AML-193 (cell line): ENCODE measurements around the gene CBFB.
A peak's percentile ranks its signal among the peaks of the same experiment; 100 is the strongest.
"Not testable (repeated sequence)": the region's sequence is repeated elsewhere in the genome, so short reads cannot be mapped to it uniquely, and the experiment has no call there.

Source experiments
- DNase-seq, 2 experiments: peaks; one replicate each; lab custom pipeline; 2025; lab: John Stamatoyannopoulos, UW

Gene CBFB

DNA sequence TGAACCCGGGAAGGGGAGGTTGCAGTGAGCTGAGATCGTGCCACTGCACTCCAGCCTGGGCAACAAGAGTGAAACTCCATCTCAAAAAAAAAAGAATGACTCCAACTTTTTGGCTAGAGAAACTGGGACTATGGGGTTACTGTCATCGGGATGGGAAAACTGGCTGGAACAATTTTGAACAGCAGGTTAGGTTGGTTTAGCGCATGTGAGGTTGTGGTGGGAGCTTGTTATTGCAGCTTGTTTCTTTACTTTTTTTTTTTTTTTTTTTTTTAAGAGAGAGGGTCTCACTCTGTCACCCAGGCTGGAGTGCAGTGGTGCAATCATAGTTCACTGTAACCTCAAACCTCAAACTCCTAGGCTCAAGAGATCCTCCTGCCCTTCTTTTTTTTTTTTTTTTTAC, 12.6 kb downstream of the CBFB start:
- DNase-seq, result not testable (repeated sequence)

DNA sequence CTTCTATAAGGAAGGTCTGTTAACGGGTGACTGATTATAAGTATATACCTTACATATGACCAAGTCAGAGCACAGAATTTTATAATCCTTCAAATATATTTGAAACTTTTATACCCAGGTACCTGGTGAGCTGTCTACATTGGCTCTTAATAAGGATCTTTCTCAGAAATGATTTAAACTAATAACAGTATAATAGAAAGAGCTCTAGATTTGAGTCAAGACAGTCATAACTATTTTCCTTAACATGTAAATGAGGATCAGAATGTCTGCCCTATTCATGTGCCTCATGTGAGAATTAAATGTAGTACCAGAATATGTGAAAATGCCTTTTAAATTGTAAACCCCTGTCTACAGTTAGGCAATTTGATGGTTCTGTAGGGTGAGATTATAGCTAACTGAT, 14.5 kb downstream of the CBFB start:
- DNase-seq, result no peak

DNA sequence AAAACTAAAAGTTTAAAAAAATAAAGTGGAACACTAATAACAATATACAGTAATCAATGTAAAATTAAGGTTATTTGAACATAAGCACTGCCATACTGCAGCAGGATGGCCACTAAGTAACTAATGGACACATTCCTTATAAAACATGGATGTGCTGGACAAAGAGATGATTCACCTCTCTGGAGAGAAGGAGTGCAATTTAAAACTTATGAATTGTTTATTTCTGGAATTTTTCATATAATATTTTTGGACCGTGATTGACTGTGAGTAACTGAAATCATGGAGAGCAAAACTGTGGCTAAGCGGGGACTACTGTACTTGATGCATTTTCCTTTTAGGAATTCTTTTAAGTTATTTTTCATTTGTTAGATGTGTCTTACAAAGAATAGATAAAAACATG, 21.8 kb downstream of the CBFB start:
- no peak for DNase-seq

- DNase-seq, result no peak
Measured at GRCh38 chr16:67052399-67052798, 23.4 kb downstream of the CBFB start.

DNA sequence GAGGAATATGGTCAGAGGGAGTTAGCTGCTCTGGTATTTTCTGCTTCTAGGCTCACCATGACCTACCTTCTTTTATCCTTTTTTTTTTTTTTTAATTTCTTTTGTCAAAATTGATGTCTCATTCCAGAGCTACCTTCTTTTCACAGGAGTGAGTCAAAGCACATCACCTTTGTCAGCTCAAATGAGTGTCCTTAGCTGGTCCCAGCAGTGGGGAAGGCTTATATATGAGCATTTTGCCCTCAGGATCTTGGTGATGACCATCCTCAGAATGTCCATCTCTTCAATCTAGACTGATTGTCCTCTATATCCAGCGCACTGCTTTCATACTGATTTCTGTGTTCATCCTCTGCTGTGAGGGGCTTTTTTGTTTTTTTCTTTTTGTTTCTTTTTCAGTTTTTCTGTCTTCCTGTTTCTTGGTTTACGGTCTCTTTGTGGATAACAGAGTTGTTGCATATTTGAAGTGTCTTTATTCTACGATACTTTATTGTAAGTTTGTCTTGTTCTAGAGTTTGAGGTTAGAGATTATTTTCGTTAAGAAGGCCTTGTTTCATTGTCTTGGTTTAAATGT, 24.9 kb downstream of the CBFB start:
- no peak for DNase-seq

GRCh38 chr16:67054901-67055300, 26.0 kb downstream of the CBFB start:
- no peak for DNase-seq

GRCh38 chr16:67055712-67056487, 27.0 kb downstream of the CBFB start:
- DNase-seq, result no peak

DNA sequence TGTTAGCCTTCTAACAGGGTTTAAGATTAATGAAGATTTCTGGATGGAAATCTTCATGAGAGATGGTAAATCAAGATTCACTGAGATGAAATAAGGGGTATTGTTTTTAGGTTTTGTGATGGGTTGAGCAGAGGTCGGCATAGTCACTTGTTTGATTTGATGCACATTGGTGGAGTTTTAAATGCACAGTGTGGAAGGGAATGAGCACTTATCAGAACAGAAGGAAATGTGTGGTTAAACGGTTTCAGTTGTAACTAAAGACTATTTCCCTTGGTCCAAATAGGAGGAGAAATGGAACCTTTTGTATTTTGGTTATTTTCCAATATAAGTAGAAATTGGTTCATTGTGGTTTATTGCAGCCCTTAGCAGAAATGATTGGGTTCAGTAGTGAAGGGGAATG, 34.1 kb downstream of the CBFB start:
- DNase-seq, result no peak

DNA sequence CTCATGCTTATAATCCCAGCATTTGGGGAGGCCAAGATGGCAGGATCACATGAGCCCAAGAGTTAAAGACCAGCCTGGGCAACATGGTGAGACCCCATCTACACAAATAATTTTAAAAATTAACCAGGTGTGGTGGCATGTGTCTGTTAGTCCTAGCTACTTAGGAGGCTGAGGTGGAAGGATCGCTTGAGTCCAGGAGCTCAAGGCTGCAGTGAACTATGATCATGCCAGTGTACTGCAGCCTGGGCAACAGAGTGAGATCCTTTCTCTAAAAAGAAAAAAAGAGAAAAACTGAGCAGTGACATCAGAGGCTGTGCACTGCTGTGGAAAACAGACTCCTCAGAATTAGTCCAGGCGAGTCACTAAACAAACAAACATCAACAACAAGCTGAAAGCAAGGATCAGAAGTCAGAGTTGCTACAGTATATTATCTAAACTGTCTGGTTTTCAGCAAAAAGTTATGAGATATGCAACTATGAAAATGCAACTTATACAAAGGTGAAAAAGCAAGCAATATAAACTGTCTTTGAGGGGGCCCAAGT, 39.3 kb downstream of the CBFB start:
- no peak for DNase-seq

GRCh38 chr16:67071476-67072048, 42.6 kb downstream of the CBFB start:
- no peak for DNase-seq

DNA sequence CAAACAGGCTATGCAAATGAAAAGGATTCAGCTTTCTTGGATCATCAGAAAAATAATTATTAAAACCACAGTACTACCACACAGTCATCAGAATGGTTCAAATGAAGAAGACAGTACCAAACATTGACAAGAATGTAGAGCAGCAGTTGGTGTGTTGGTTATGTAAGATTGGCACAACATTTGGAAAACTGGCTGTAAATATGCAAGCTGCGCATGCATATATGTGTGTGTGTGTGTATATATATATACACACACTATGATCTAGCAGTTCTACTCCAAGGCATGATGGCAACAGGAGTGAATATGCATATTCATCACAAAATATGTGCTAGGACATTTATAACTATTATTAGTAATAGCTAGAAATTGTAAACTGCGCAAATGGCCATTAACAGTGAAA, 46.4 kb downstream of the CBFB start:
- no peak for DNase-seq

DNA sequence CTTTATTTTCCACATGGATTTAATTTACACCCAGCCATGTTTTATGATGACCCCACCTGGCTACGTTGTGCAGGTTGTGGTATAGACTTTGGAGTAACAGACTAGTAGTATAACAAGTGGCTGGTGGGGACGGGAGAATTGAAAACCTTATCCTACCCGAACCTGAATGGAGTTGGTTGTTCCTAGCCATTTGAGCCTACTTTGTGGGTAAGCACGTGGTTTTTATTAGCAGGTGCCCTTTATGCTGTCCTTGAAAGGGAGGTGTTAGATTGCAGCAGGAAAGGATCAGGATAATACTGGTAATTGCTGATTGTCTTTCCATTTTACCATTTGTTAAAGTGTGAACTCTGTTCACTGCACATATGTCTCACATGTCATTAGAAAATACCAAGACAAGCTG, 48.9 kb downstream of the CBFB start:
- DNase-seq, result no peak

GRCh38 chr16:67082100-67082499, 53.2 kb downstream of the CBFB start:
- no peak for DNase-seq

GRCh38 chr16:67082891-67083290, 53.9 kb downstream of the CBFB start:
- DNase-seq, result no peak

GRCh38 chr16:67084345-67085028, 55.5 kb downstream of the CBFB start:
- DNase-seq, result peak; percentile 21 to 24

GRCh38 chr16:67086822-67087221, 57.9 kb downstream of the CBFB start:
- DNase-seq, result no peak

DNA sequence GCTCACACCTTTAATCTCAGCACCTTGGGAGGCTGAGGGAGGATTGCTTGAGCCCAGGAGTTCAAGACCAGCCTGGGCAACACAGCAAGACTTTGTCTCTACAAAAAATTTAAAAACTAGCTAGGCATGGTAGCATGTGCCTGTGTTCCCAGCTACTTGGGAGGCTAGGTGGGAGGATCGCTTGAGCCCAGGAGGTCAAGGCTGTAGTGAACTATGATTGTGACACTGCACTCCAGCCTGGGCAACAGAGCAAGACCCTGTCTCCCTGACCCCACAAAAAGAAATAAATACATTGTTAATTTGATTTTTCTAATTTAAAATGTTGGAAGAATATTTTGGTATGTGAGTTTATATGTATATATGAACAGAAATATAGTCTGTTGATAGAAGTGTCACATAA, 58.3 kb downstream of the CBFB start:
- no peak for DNase-seq

DNA sequence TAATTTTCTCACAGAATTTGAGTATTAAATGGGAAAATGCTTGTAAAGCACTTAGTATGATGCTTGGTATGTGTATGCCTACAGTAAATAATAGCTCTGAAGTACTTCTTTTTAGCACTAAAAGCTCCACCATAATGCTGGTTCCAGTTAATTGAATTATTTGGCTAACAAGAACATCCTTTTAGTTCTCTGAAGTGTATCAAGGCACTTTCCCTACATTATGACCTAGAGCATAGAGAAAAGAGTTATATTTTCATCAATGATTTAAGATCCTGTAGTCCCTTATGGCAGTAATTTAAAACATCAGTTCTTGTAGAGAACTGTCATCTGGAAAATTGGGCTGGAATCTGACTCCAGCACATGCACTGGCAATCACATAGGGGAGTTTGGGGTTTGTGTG, 58.9 kb downstream of the CBFB start:
- no peak for DNase-seq

DNA sequence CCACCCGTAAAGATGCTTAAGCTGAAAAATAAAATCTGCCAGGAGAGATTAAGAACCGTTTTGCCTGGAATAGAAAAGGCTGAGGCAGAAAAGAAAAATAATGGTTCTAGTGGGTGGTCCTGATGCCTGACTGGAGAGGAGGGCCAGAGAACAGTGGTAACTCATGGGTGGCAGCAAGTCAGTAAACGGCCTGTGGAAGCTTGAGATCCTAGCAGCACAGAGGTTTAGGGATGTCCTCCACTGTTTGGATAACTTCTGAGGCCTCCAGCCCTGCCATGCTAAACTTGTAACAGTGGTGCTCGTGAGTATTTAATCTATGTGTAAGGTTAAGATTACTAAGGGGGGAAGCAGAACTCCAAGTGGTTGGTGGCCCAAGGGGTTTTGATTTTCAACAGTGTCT, 59.6 kb downstream of the CBFB start:
- DNase-seq, result no peak

DNA sequence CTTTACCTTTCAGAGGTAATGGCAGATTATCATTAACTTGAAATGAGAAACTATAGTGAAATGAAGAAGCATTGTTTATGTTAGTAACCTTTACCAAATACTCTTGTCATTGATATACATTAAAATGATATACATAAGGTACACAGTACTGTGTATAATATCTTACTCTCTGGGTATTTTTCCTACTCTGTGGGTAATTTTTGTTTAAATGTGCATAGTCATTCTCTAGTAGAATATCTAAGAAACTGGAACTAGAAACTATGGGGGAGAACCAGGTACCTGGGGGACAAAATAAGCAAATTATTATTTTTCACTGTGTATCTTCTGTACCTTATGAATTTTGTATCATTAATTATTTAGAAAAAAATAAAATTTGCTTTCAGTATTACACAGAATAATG, 60.2 kb downstream of the CBFB start:
- DNase-seq, result no peak

- no peak for DNase-seq
Measured at GRCh38 chr16:67091906-67092566, 63.1 kb downstream of the CBFB start.

- DNase-seq, result no peak
Measured at GRCh38 chr16:67093098-67093726, 64.3 kb downstream of the CBFB start.
